ENCODE data around the gene FAM9B.
"Not testable (repeated sequence)": the region's sequence is repeated elsewhere in the genome, so short reads cannot be mapped to it uniquely, and the experiment has no call there.

Gene FAM9B

DNA sequence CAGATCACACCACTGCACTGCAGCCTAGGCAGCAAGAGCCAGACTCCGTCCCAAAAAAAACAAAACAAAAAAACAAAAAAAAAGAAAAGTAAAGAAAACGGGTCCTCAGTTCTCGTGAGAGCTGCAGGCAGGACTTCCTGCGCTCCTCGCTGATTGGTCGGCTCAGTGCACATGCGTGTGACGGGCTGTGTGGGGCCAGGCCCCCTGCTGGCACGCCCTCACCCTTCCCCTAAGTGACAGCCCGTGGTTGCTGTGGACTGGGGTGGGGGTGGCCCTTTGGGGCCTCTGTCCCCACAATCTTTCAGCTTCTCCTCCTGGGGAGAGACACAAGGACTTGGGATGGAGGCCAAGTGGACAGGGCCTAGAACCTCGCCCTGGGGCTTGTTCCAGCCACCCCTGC is at the start of gene FAM9B:
TSS of gene FAM9B (minus strand) at position 139 of the 400 bp plus-strand sequence. CDS start 1,141 bp downstream, outside the sequence.
- DNase-seq: no peak

DNA sequence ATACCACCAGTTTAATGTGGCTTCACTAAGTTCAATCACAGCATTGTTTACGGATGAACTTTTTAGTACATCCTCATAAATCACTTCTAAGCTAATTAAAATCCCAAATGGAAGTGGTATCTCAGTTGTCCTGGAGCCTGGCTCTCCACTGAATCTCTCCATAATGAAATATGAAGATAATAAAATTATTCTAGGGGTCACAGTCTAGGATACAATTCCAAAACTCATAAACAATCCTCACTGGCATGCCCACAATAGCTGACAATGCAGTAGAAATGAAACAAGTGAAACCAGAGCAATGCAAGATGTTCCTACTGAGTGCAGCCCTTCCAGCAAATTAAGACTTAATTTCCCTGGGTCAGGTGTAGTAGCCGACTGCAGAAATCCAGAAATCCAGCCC is 47.3 kb upstream of the FAM9B start:
- no peak for DNase-seq

DNA sequence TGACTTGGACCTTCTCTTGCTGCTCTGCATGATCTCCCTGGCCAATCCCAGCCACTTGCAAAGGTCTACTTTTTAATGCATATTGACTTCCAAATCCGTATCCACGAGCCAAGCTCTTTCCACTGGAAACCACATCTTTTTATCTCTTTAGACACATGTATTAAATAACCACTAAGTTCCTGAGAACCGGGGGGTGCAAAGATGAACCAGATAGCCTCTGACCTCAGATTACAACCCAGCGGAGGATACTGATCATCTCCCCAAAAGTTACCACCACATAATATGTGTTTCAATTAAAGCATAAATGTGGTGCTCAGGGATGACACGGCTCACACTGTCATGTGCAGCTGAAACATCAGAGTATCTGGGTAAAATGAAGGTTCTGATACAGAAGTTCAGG is 40.4 kb upstream of the FAM9B start:
- no peak for DNase-seq

DNA sequence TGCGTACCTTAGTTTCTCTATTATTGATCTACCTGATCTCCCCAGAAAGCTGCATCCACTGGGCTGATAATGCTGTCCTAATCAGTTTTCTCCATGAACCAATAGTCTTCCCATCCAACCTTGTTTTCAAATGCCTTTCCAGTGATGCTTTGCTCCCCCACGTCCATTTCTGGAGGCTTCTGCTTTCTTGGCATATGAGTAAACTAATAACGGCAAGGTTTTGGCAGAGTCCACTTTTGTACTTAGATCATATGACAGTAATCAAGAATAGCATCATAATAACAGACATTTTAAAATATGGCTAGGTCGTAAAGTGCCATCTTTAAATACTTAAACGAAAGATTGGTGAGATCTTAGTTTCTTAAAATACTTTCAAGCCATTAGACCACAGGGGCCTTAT is 38.4 kb upstream of the FAM9B start:
- DNase-seq: no peak

DNA sequence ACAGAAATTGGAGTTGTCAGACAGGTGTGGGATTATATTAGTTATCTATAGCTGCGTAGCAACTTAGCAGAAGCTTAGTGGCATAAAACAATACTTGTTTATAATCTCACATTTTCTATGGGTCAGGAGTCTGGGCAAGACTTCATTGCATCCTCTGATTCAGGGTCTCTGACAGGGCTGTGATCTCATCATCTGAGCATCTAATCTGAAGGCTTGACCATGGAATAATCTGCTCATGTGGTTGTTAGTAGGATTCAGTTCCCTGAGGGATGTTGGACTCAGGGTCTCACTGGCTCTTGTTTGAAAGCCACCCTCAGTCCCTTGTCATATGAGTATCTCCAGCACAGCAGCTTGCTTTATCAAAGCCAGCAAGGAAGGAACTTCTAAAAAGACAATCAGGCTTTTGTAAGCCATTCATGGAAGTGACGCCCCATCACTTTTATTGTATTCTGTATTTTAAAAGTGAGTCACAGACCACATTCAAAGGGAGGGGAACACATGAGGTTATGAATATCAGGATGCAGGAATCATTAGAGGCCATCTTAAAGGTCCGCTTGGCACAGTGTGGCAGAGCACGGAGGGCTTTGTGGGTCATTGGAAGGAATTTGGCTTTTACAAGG is 37.2 kb upstream of the FAM9B start:
- no peak for DNase-seq

DNA sequence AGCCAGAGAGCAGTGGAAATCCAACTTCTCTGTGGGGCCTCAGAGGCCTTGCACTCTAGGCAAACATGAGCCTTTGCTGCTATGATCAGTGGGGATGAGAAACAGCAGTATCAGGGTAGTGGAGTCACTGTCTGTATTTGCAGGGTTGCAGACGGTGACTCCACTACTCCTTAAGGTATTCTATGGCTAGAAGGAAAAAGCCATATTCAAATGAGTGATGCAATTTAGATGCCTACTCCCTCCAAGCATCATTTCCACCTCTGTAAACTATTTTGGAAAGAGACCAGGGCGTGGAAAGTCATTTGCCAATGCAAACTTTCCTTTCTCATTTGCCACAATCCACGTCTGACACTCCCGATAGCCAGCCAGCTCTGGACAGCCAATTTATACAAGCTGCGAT is 35.6 kb upstream of the FAM9B start:
- no peak for DNase-seq

DNA sequence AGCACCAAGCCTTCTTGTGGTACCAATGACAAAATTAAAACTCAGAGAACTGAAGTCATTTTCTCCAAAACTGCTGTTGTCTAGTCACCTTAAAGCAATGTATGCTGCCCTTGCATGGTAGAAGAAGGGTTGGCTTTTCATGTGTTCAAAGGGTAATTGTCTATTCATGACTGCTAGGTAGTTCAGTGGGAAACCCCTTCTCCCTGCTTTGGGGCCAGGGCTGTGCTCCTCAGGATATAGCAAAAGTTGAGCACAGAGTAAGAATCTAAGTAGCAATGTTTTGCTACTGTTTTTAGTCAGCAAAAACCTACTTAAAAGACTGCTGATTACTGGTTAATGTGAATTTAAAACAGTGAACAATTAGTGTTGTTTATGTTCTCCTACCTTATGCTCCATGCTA is 30.8 kb upstream of the FAM9B start:
- DNase-seq: no peak

DNA sequence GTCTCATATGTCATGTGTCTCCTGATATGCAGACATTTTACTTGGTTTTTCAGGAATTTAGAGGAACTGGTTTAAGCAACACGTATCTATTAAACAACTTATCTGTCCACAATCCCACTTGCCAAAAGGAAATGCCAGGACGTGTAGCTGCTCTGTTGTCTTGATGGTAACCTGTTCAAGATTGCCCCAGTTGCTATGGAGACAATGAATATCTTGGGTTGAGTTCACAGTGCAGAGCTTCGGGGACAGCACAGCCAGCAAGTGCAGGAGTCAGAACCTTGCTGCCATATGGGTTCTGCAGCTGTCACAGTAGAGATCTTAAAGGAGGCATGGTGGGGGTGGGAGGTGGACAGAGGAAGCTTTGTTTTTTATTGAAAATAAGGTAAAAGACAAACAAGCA is 28.7 kb upstream of the FAM9B start:
- DNase-seq: no peak

DNA sequence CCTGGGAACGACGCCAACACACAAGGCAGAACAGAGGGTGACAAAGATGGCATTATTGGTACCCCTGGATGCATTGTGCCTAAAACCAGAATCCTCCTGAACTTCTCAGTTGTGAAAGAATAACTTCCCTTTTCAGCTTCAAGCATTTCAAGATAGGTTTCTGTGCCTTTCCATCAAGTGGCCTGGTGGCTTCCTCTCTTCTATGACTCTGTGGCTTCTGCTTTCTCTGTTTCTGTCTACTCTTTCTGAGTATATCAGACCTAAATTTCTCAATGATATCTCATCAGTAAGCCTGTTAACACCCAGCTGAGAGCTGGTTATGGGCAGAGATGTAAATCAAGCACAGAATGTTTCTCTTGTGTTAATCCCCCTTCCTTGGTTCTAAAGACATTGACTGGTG is 21.4 kb upstream of the FAM9B start:
- DNase-seq: no peak

DNA sequence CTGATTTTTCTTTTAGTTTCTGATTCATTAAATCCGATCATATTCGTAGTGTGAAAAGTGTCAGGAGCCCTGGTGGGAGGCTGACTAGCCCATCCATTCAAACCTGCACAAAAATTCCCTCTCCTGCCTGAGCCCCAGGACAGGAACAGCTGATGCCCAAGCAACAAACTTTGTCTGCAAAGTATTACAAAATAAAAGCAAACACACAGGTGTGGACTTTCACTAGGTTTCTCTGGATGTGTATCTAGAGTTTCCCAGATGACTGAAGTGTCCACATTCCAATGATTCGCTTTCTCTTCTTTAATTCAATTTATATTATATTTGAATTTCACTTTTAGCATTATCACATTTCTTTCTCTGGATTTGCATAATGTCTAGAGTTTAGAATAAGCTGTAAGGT is 18.2 kb upstream of the FAM9B start:
- DNase-seq: no peak

DNA sequence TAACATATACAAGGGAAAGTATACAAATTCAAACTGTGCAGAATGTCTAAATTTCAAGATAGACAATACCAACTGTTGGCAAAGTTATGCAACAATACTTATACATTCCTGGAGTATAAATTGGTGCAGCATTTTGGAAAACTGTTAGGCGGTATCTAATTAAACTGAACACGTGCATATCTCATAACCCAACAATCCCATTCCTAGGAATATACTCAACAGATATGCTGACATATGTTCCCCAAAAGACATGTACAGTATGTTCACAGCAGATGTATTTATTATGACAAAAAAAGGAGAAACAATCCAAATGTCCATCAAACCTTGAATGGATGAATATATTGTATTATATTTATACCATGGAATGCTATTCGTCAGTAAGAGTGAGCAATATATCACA is 16.4 kb upstream of the FAM9B start:
- DNase-seq: no peak

DNA sequence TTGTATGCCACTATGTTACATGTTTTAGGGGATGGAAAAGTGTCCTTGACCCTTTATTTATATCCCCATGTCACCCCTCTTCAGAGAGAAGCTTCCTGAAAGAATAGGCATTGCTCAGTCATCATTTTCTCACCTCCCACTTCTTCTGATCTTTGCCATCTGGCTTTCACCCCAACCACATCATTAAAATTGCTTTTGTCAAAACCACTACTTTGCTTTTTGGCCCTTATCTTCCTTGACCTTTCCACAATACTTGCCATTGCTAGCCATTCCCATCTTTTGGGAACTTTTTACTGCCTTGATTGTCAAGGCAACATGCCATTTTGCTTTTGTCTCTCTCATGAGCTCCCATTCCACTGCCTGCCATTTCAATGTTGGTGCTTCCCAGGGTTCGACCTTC is 14.9 kb upstream of the FAM9B start:
- no peak for DNase-seq

DNA sequence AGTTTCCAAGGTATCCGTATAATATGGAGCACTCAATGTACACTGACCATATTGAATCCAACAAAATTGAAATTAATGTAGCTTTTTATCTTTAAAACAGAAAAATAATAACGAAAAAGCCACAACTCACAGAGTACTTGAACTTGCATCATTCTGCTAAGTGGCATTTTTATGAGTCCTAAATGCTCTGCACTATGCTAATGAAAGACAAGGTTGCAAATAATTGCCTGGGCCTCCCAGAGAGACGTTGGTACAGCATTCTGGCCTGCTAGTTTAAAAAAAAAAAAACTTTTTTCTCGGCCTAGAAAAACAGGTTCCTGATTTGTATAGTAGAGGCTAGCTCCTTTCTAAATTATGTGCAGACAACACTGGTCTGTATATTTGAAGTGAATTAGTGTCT is 4.3 kb upstream of the FAM9B start:
- DNase-seq: no peak

DNA sequence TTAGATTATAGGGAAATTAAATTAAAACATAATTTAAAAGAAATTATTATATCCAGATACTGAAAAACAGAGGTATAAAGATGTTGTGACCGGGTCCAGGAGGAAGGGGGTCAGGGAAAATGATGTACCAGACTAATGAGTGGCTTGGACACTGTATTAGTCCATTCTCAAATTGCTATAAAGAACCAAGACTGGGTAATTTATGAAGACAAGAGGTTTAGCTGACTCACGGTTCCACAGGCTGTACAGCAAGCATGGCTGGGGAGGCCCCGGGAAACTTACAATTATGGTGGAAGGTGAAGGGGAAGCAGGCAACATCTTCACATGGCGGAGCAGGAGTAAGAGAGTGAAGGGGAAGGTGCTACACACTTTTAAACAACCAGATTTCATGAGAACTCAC is 3.4 kb upstream of the FAM9B start:
- no peak for DNase-seq

DNA sequence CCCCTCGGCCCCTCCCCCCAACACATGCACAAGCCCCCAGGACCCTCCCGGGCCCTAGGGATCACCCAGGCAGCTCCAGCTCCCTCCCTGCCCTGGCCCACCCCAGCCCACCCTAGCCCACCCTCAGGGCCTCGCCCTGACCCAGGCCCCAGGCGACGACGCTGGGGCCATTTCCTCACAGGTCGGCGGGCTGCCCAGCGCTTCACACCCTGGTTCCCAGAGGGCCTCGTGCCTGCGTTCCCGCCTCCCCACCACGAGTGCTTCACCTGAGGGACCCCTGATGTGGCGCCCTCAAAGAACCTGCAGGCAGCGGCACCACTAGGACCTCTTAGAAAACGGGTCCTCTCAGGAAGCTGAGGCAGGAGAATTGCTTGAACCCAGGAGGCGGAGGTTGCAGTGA is 341 bp downstream of the FAM9B start:
- DNase-seq: no peak

DNA sequence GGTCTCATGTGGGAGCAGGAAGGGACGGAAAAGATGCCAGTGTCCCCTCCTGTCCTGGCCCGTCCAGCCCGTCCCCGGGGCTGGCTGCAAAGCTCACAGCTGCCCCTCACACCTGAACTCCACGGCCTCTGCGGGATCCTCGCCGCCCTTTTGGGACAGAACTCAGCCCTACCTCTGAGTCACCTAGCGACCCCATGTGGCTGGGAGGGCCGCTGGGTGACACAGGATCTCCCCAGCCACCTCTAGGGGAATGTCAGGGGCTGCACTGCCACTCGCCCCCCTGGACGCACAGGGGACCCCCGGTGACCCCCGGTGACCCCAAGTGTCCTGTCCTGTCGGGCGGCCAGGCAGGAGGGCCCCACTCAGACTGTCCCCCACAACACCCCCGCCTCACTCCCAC is 748 bp downstream of the FAM9B start:
- DNase-seq: no peak

DNA sequence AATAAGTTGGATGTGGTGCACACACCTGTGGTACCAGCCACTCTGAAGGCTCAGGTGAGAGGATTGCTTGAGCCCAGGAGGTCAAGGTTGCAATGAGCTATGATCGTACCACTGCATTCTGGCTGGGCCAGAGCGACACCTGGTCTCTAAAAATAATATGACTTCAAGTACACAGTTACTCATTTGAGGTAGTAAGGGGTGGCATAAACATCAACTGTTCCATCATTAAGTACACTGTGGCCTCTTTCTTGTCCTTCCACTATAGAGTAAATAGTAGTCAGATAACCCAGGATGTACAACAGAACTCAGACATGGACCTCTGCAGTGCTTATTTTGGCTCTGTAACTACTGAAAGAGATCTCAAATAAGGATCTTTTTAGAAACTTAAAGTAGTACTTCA is 10.6 kb downstream of the FAM9B start:
- DNase-seq: no peak

DNA sequence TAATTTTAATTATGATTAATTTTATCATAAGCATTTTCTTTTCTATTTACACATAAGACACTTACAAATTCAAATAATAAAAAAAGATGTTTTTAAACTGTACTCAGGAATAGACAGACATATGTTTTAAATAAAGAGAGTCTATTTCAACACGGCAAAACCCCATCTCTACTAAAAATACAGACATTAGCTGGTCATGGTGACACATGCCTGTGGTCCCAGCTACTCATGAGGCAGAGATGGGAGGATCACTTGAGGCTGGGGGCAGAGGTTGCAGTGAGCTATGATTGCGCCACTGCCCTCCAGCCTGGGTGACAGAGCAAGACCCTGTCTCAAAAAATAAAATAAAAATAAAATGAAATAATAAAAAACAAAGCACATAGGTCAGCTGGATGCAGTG is 14.8 kb downstream of the FAM9B start:
- no peak for DNase-seq

DNA sequence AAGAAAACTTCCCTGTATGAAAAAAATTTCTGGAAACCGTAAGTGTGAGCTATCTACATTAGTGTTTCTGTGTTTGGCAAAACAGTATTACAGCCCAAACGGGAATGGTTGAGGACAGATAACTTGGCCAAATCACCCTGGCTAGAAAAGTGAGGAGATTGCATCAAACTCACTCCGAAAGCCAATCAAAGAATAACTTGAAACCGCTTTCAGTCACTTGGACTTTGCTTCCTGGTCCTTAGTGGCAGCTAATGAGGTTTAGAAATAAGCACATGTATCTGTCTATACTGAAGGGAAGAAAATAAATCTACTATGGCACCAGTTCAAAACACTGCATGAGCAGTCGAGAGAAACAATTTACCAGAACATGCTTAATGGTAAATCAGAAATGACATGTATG is 15.6 kb downstream of the FAM9B start:
- DNase-seq: not testable (repeated sequence)

DNA sequence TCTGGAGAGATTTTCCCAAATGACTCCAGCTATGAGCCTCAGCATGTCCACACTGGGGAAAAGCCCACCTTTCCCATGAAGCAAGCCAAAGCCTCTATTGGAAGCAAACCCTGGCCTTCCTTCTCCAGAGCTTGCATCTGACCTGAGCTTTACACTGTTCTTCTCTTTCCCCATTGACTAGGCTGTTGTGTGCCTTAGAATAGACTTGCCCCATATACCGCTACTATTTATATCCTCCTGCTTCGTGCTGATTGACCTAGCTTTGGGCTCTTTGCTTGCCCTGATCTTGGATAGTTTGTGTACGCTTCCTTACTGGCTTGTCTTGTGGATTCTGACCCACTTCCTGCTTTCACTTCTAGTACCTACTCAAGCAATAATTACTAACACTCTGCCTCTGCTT is 30.9 kb downstream of the FAM9B start:
- no peak for DNase-seq

DNA sequence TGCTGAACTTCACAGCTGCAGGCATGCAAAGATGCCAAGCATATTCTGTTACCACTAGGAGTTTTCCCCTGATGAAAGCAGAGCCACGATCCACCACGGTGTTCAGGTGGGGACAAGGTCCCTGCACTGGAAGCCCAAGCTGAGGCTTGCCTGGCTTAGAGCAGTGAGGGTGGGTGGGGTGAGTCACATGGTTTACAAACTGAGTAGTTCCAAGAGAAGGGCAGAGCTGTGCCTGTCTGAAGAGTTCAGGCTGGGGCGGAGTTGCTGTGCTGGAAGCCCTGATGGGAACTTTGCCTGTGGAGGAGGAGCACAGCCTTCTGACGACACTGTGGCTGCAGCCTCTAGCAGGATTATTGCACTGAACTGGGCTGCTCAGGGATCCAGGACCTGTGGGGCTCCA is 45.5 kb downstream of the FAM9B start:
- no peak for DNase-seq

DNA sequence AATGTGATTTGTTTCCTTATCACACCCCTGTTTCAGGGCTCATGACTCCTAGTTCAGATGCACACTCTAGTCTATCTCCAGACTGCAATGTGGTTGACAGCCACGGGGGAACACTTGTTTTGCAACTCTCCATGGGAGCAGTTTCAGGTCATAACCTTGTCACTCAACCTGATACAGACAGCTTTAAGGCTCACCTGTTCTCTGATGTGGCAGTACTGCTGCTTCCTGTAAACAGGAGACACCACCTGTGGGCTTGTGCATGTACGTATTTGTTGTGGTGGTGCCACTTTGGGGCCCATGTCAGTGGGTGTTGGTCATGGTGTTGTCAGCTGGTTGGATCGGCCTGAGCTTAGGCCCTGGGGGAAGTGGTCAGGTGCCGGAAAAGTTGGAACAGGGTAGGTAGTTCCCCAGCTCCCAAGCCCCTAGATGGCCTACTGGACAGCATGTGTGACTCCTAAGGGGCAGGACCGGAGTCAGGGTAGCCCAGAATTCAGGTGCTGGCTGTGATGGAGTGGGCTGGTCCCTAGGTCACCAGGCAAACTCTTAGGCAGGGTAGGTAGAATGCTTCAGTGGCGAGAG is 46.2 kb downstream of the FAM9B start:
- DNase-seq: no peak

DNA sequence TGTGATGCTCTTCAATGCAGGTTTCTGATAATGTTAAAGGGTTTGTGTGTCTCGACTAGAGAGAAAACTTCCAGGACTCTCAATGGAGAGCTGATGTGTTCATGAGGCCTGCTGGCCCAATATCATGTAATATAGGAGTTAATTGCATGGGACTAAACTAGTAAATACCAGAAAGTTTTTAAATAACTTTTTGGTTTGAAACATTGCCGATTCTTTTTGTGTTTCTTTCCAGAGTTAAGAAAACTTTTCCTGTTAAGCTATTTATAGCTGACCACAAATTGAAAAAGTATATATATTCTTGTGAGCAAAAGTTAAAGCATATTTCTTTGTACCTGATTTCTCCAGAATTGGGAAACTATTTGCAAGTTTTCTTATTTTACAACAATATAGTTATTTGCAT is 49.7 kb downstream of the FAM9B start:
- DNase-seq: no peak

DNA sequence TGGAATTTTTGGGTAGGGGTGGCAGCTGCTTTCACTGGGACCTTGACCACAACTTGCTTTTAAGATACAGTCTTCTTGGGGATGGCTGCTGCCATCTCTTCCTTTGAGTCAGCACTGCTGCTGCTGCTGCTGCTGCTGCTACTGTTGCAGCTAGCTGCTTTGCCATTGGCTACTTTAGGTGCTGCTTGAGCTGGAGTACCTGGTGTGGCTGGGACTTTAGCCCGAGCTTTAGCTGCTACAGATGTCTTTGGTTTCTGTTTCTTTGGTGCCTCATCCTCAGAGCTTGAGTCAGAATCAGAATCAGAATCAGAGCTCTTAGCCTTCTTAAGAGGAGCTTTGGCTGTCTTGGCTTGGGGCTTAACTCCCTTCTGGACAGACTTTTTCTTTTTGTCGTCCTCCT is 52.2 kb downstream of the FAM9B start:
- no peak for DNase-seq

DNA sequence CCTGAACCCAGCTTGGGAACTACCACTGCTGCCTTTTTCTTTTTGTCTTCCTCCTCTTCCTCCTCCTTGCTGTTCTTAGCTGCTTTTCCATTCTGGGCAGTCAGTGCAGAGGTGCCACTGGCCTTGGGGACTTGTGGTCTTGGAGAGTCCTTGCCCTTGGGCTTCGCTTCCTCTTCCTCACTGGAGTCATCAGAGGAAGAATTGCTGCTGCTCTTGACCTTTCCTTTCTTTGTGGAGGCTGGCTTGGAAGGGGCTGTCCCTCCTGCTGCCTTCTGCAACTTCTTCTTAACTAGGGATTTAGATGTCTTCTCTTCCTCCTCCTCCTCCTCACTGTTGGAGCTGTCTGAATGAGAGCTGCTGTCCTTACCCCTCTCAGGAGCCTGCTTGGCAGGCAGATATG is 53.2 kb downstream of the FAM9B start:
- no peak for DNase-seq
